Skeletal muscle tissue (tissue), 4 donors: ENCODE measurements around the gene PNMA8A. TPM values are rescaled to one million over a fixed set of nuclear protein-coding genes. Genes with fewer than 3 reads are reported as not detected.
"Not testable (repeated sequence)": the region's sequence is repeated elsewhere in the genome, so short reads cannot be mapped to it uniquely, and the experiment has no call there.

Experiments
- H3K27ac ChIP-seq: one replicate; pipeline ENCODE4 v1.7.0; 2013; ENCODE audit warnings: mild to moderate bottlenecking, low read depth, low read length, inconsistent platforms
- H3K27me3 ChIP-seq, 3 donors: one replicate each; pipeline ENCODE4 v1.7.0; 2013; ENCODE audit warnings: low read length in 3 of 3; ENCODE audit not compliant: control insufficient read depth in 3 of 3, insufficient read depth in 3 of 3
- H3K36me3 ChIP-seq, 3 donors: one replicate each; pipeline ENCODE4 v1.7.0; 2013; ENCODE audit warnings: low read length in 3 of 3; ENCODE audit not compliant: control insufficient read depth in 3 of 3, insufficient read depth in 3 of 3
- H3K4me1 ChIP-seq, 3 donors: one replicate each; pipeline ENCODE4 v1.7.0; 2013; ENCODE audit warnings: low read length in 3 of 3, mild to moderate bottlenecking in 3 of 3; ENCODE audit not compliant: control insufficient read depth in 3 of 3, insufficient read depth in 3 of 3
- H3K4me3 ChIP-seq, 3 donors: one replicate each; pipeline ENCODE4 v1.7.0; 2013; ENCODE audit warnings: low read length in 3 of 3
- H3K9ac ChIP-seq, 3 donors: one replicate each; pipeline ENCODE4 v1.7.0; 2013; ENCODE audit warnings: low read length in 3 of 3, mild to moderate bottlenecking in 3 of 3, moderate library complexity in 2 of 3, low read depth in 1 of 3
- H3K9me3 ChIP-seq, 3 donors: one replicate each; pipeline ENCODE4 v1.7.0; 2013; ENCODE audit warnings: low read length in 3 of 3; ENCODE audit not compliant: control insufficient read depth in 3 of 3
- total RNA-seq: library from RNA; depleted of rRNA; stranded (reverse); fragments of >200 nt; gene quantifications from one replicate; pipeline ENCODE4 v1.2.3, GENCODE V29; 2014
- donor health status: Osteomylitis.

PNMA8A gene
- total RNA-seq, 1 donor from 2014 or later, result 21.4 TPM

- H3K36me3 ChIP-seq, H3K9me3 ChIP-seq, H3K9ac ChIP-seq, H3K4me3 ChIP-seq, H3K27ac ChIP-seq, H3K4me1 ChIP-seq: not testable (repeated sequence)
- peaks cover 6 to 10% (median 9%) of the 10 kb centered on the region in 3 donors for H3K27me3 ChIP-seq
Measured at GRCh38 chr19:46435689-46436088, 35.7 kb downstream of the PNMA8A start.

- Histone ChIP-seq H3K36me3 (no peaks in the 10 kb centered on the region), H3K27ac (no peak overlapping the region)
Measured at GRCh38 chr19:46435009-46435408, 36.4 kb downstream of the PNMA8A start.

GRCh38 chr19:46433470-46433869, 37.9 kb downstream of the PNMA8A start:
- not testable (repeated sequence) for H3K4me1 ChIP-seq, H3K4me3 ChIP-seq, H3K27ac ChIP-seq, H3K9ac ChIP-seq, H3K9me3 ChIP-seq, H3K36me3 ChIP-seq
- H3K27me3 ChIP-seq, result peaks cover 8 to 23% (median 20%) of the 10 kb centered on the region in 3 donors

More at GRCh38 chr19:46435009-46435408, 36.4 kb downstream of the PNMA8A start:
- no peaks in the 10 kb centered on the region for H3K9me3 ChIP-seq
- H3K27me3 ChIP-seq, result peaks cover 6 to 12% (median 11%) of the 10 kb centered on the region in 3 donors
- no peak overlapping the region for H3K4me3 ChIP-seq
- no peaks in the 10 kb centered on the region for H3K4me1 ChIP-seq
- H3K9ac ChIP-seq, result no peak overlapping the region

GRCh38 chr19:46431824-46432223, 39.5 kb downstream of the PNMA8A start:
- Histone ChIP-seq H3K4me3 (no peak overlapping the region), H3K9me3 (no peaks in the 10 kb centered on the region), H3K36me3 (no peaks in the 10 kb centered on the region), H3K4me1 (peaks cover 3 to 7% (median 6%) of the 10 kb centered on the region in 3 donors), H3K27me3 (peaks cover 17 to 38% (median 36%) of the 10 kb centered on the region in 3 donors), H3K27ac (no peak overlapping the region), H3K9ac (no peak overlapping the region)

- Histone ChIP-seq H3K4me1 (peaks cover 3 to 12% (median 6%) of the 10 kb centered on the region in 3 donors), H3K27ac (no peak overlapping the region), H3K36me3 (no peaks in the 10 kb centered on the region), H3K9ac (no peak overlapping the region), H3K4me3 (no peak overlapping the region), H3K9me3 (no peaks in the 10 kb centered on the region), H3K27me3 (peaks cover 17 to 47% (median 47%) of the 10 kb centered on the region in 3 donors)
Measured at GRCh38 chr19:46429999-46430398, 41.4 kb downstream of the PNMA8A start.

GRCh38 chr19:46428239-46429135, 42.9 kb downstream of the PNMA8A start, which contains the start of gene PNMA8C:
Gene PNMA8C, minus strand, starts transcription at chr19:46428936. Its CDS starts 577 bp downstream, at chr19:46428359.
- Histone ChIP-seq H3K27me3 (peaks cover 17 to 48% (median 45%) of the 10 kb centered on the region in 3 donors), H3K4me3 (peak within 1 kb of the TSS in 2 of 3 donors; percentile 2 to 29), H3K9ac (peak within 1 kb of the TSS in 1 of 3 donors; percentile 21), H3K9me3 (no peaks in the 10 kb centered on the region), H3K4me1 (peaks cover 3 to 12% (median 6%) of the 10 kb centered on the region in 3 donors), H3K36me3 (no peaks in the 10 kb centered on the region), H3K27ac (no peak within 1 kb of the TSS)

- no peaks in the 10 kb centered on the region for H3K9me3 ChIP-seq
- peaks cover 3 to 12% (median 6%) of the 10 kb centered on the region in 3 donors for H3K4me1 ChIP-seq
- no peak overlapping the region for H3K4me3 ChIP-seq
- no peak overlapping the region for H3K27ac ChIP-seq
- H3K27me3 ChIP-seq, result peaks cover 17 to 48% (median 45%) of the 10 kb centered on the region in 3 donors
- H3K9ac ChIP-seq, result no peak overlapping the region
- no peaks in the 10 kb centered on the region for H3K36me3 ChIP-seq
Measured at GRCh38 chr19:46427518-46428045, 43.8 kb downstream of the PNMA8A start.

GRCh38 chr19:46426506-46427162, 44.7 kb downstream of the PNMA8A start:
- H3K4me3 ChIP-seq, result peak overlapping the region; percentile 61 to 71 (median 69)
- H3K4me1 ChIP-seq, result peaks cover 3 to 12% (median 6%) of the 10 kb centered on the region in 3 donors
- H3K27me3 ChIP-seq, result peaks cover 17 to 50% (median 45%) of the 10 kb centered on the region in 3 donors
- H3K36me3 ChIP-seq, result no peaks in the 10 kb centered on the region
- no peak overlapping the region for H3K27ac ChIP-seq
- H3K9me3 ChIP-seq, result no peaks in the 10 kb centered on the region
- peak overlapping the region in 2 of 3 donors; percentile 44 to 62 for H3K9ac ChIP-seq

- Histone ChIP-seq H3K9me3 (no peaks in the 10 kb centered on the region), H3K9ac (peak overlapping the region in 2 of 3 donors; percentile 34 to 62), H3K36me3 (no peaks in the 10 kb centered on the region), H3K27ac (no peak overlapping the region), H3K27me3 (peaks cover 15 to 47% (median 42%) of the 10 kb centered on the region in 3 donors), H3K4me3 (peak overlapping the region; percentile 61 to 71 (median 69)), H3K4me1 (peaks cover 3 to 12% (median 6%) of the 10 kb centered on the region in 3 donors)
Measured at GRCh38 chr19:46426035-46426505, 45.3 kb downstream of the PNMA8A start.
